Astrocyte of the cerebellum (primary cell): ENCODE measurements around the gene NUDCD3.

Experiments
- DNase-seq: peaks from one replicate; pipeline ENCODE4 v3.0.0-alpha.2; 2011; ENCODE audit warnings: low read depth
- H3K4me3 ChIP-seq: 2 replicates; pipeline ENCODE4 v1.5.1; 2011; ENCODE audit warnings: mild to moderate bottlenecking, low read depth, low read length, moderate library complexity
- CTCF ChIP-seq: IDR thresholded peaks from 2 replicates; pipeline ENCODE4 v1.5.1; 2012; ENCODE audit warnings: low read length, low read depth, moderate library complexity, mild to moderate bottlenecking; ENCODE audit errors: missing control alignments
- in situ Hi-C: cut with HindIII; loops from 2 replicates; pipeline ENCODE4 v1.10.0; 2017; ENCODE audit warnings: low sequenced_read_pairs

NUDCD3 gene

DNA sequence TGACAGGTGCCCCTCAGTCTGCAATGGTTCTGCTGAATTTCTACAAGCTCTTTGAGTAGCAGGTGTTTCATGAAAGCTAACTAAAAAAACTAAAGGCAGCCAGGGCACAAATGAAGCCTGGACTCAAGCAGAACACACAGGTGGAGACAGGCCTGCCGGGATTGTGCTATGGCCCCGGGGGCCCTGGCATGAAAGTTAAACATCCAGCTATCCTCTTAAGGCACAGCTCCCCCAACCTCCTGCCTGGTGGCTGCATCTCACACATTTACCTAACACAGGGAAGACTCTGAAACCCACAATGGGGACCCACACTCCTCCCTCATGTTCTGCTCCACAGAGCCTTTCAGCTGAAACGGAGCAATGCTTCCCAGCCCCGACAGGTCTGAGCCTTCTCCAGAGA, 88.8 kb downstream of the NUDCD3 start:
- TF ChIP-seq CTCF, result no peak
- DNase-seq, result no peak
- in situ Hi-C loops, result no loop called here
- no peak overlapping the region for H3K4me3 ChIP-seq

DNA sequence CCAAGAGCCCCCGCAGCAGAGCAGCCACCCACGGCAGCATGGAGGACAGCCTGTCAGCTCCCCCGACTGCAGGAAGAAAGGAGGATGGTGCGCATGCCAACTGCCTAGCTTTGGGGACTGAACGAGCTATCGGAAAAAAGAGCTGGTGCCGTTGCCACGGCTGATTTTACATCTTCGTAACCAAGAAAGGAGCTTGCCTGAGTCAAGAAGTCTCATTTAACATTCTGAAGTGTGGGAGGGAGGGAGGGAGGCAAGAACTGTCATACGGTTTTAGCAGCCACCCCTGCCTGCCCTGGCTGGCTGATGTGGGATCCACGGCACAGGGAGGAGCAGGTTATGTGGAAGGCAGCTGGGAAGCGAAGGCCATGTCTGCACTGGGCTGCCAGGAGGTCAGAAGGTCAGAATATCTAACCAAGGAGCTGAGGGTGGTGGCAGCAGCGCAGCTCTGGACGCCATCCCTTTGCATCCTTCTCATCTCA, 90.4 kb downstream of the NUDCD3 start:
- no peak overlapping the region for H3K4me3 ChIP-seq
- TF ChIP-seq CTCF, result no peak
- DNase-seq, result no peak
- in situ Hi-C loops, result no loop called here

DNA sequence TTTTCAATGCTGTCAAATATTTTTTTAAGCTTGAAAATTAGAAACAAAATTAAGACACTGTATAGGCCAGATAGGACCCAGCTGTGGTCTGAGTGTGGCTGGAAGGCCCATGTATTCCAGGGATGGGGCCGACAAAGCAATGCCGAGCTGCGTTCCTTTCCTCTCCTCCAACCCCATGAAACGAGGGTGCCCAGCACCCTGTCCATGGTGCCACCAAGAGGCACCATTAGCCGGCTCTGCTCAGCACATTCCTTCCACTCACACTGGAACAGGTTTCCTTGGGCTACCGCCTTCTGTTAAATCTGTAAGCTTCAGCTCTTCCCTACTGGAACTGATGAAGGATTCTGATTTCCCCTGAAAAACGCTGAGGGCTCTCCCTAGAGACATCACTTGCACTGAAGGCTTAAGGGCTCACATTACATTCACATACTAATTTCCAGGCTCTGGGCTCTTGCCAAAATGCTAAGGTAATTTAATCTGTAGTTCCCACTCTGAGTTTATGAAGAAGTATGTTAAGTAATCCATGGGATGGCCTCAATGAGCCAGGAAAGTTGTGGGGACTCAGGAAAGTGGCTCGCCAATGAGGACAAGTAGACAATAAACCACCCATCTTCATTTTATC, 91.4 kb downstream of the NUDCD3 start:
- in situ Hi-C loops, result no loop called here
- TF ChIP-seq CTCF, result no peak
- DNase-seq, result no peak
- H3K4me3 ChIP-seq, result no peak overlapping the region

DNA sequence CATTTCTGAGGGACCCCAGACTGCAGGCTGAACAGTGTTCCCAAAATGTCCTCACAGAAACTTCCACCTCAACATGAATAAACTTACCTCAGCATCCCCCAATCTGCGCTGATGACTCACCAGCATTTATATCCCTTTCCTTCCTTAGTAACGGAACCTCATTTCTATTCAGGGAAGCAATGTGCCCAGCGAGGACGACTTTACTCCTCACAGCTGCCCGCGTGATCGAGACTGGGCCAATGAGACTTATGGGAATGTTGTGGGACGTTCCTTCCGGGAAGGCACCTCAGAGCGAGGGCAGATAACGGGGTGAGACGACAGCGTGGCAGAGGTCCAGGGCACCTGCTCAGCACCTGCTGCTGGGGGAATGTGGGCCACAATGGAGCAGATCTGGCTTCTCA, 91.9 kb downstream of the NUDCD3 start:
- in situ Hi-C loops, result no loop called here
- H3K4me3 ChIP-seq, result no peak overlapping the region
- DNase-seq, result no peak
- no peak for TF ChIP-seq CTCF

DNA sequence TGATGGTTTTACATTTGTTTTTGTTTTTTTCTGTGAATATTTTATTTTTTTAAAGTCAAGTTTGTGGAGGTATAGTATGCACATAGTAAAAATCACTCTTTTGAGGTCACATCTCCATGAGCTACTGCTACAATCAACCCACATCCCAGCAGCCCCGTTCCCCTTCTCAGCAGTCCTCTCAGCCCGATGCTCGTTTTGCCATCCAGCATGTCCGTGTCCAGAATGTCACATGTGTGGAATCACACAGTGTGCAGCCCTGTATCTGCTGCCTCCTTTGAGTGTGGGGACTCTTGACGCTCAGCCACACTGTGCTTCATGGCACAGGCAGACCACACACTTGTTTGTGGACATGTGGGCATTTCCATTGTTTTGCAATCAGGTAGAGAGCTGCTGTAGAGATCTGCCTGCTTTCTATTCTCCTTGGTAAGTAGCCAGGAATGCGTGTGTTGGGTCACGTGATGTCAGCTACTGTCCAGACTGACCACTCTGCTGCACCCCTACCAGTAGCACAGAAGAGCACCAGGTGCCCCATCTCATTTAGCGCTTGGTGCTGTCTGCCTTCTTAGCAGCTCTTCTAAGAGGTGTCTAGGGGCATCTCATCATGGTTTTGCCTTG, 93.4 kb downstream of the NUDCD3 start:
- in situ Hi-C loops, result no loop called here
- no peak for TF ChIP-seq CTCF
- no peak overlapping the region for H3K4me3 ChIP-seq
- no peak for DNase-seq

DNA sequence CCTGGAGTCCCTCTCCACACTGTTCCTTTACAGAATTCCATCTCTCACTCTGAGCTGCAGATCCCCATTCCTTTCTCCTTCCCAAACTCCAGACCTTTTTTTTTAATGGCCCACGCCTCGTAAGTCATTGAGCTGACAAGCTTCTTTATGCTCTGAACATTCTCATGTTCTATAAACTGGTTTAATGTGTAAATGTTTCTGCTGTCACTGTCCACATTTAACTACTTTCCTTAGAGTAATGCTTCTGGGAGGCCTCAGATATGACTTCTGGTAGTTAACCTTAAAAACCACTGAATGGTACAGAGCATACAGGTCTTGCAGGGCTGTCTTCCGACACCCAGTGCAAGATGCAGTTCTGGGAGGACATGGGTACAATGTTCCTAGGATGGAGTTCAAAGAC, 94.0 kb downstream of the NUDCD3 start:
- no peak for TF ChIP-seq CTCF
- DNase-seq, result no peak
- no peak overlapping the region for H3K4me3 ChIP-seq
- in situ Hi-C loops, result no loop called here
